IPS-NIHi11 (cell line): ENCODE results near the gene KIF23.

ENCODE experiments used
- DNase-seq: peaks from one replicate; pipeline ENCODE4 v3.0.0; 2012; ENCODE audit warnings: mixed read lengths, low spot score

Gene KIF23

DNA sequence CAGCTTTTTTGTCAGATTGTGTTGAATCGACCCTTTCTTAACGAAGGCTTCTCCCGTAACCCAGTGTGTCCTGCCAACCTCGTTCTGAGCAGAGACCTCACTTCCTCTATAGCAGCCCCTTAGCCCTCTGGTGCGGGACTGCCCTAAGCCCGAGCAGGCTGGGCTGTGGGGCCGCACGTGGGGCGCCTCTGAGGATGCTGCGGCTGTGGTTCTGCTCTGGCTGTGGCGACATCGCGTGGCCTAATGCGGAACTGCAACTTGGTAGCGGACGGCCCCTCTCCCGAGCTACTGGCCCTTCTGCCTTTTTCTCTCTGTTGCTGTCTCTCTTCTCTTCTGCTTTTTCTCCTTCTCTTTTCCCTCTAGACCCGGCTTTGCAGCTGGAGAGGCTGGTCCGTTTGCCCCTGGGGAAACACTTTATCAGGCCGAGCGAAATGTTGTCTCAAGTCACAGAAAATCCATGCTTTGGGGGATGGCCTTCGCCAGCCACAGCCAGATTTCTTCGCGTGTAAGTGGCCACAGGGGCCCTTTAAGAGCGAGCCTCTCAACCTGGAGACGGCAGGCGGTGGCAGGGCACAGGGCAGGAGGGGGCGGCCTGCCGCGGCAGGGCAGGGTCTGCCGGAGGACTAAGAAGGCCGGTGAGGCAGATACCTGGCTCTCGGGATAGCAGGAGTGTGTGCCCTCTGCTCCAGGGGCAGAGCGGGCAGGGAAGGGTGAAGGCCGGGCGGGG lies 19.4 kb upstream of the KIF23 start:
- peak; percentile 97 for DNase-seq

DNA sequence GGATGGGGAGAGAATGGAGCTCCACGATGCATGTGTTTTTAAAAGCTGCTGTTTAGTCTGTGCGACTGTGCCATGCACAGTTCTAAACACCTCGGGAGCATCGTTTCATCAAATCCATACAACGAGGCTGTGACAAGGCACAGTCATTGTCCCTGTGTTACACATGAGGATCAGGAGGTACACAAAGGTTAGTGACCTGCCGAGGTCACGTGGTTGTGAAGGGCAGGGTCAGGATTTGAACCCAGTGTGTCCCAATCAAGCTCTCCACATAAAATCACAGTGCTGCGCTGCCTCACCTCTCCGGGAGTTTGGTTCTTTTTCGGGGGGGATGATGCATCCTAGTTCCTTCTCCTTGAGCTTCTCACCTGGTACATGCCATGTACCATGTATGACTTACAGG lies 18.7 kb upstream of the KIF23 start:
- DNase-seq = no peak

DNA sequence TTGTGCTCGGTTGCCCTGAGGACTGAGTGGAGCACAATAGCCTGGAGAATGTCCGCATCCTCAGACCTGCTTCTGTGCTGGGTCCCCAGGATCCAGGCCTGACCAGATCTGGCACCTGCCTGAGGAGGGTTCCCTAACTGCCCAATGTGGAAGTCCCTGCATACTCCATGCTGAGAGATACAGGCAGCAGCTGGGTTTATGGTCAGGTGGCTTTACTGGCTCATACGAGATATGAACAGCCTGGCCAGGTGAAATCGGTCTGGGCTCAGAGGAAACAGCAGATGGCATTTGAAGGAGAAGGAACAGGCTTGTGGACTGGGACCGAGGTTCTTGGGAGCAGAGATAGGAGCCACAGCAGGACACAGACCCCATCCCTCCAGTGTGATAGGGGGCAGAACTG lies 18.2 kb upstream of the KIF23 start:
- DNase-seq = no peak

DNA sequence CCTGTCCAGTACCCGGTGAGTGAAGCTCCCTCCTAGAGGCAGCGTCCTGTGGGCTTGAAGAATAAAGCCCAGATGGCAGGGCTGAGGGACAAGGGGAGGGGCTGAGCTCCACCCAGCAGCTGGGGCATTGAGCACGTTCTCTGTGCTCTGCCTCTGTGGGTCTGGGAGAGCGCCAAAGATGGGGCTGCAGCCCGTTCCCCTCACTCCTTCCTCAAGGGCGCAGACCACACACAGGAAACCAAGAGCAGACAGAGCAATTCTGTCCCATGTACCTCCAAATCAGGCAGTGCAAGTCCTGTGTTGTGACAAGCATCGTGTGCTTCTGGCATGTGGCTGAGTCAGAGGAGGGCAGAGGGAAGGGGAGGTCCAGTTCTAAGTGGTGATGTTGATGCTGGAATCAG lies 15.7 kb upstream of the KIF23 start:
- DNase-seq = no peak

DNA sequence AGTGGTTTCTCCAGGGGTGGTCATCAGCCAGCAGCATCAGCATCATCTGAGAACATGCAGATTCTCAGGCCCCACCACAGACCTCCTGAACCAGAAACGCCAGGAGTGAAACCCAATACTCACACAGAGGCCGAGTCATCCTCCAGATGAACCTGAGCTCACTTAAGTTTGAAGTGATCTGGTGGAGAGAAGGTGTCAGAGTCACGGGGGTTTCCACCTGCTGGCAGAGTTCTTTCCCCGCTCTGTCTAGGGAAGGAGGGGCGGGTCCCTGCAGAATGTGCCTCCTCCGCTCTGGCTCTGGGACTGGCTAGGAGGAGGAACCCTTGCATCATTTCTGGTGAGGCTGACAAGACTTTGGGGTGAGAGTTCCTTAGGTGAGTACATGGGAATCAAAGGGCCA lies 13.3 kb upstream of the KIF23 start:
- no peak for DNase-seq

DNA sequence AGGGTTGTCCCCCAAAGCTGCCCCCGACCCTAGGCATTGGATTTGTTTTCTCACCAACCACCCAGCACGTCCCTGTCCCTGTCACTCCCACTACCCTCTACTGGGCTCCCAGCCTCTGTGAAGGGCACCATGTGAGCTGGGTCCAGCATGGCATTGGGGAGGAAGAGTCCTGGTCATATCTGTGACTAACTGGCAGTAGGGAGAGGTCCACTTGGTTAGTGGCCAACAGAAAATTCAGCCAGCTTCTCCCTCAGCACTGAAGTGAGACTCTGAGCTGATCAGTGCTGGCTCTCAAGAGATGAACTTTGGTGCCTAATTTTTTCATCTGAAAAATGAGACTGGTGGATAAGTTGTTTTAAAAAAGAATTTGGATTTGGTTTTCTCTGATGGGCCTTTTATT lies 11.3 kb upstream of the KIF23 start:
- no peak for DNase-seq

GRCh38 chr15:69403594-69403993 lies 10.6 kb upstream of the KIF23 start:
- no peak for DNase-seq

DNA sequence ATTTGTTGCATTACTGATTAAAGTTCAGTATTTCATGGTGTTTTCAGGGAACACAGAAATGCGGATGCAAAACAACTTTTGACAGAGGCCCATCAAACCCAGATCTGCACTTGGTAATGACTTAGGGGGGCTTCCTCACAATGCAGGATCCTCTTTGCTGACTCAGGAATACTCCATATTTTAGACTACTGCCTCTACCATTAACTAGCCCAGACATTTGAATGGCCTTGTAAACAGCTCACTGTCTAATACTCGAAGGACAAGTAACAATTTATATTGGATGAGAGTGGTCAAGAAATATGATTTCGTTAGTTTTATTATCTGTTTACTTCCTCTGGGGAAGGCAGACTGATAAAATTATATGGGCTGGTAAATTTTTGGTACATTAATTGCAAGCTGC lies 9.0 kb upstream of the KIF23 start:
- DNase-seq = no peak

- no peak for DNase-seq
Observed at GRCh38 chr15:69407719-69408400, 6.3 kb upstream of the KIF23 start.

DNA sequence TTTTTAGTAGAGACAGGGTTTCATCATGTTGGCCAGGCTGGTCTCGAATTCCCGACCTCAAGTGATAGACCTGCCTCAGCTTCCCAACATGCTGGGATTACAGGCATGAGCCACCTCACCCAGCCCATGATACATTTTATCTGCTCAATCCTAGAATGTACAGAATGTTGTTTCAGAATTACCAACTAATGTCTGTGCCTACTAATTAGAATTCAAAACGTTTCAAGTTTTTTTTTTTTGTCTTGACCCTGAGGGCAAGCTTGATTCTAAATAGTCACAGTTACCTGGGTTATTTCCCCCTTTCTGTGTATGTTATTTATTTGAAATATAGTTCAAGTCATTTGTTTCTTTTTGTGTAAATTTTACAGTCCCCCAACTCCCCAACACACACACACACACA lies 5.3 kb upstream of the KIF23 start:
- no peak for DNase-seq

- peak; percentile 66 for DNase-seq
Observed at GRCh38 chr15:69410248-69410874, 3.8 kb upstream of the KIF23 start.

GRCh38 chr15:69412274-69412673 lies 1.9 kb upstream of the KIF23 start:
- DNase-seq = no peak

GRCh38 chr15:69412701-69413100 lies 1.4 kb upstream of the KIF23 start:
- no peak for DNase-seq

DNA sequence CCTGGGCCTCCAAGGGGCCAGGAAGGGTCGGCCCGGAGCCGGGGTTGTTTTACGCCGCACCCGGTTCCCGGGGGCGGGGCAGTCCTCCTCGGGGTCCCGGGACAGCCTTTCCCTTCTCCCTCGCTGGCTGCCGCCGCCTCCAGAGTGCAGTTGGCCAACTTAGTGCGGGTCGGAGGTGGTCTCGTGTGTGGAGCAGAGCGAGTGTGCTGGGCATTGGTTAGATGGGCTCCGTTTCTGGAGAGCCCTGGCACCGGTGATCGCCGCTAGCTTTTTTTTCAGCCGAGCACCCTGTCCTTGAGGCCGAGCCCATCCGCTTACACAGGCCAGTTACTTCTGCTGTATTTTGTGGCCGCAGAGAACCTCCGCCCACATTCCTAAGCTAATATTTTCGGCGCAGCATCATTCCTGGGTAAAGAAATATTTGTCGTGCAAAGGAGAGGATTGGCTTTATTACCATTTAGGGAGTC lies 585 bp downstream of the KIF23 start:
- peak; percentile 72 for DNase-seq

DNA sequence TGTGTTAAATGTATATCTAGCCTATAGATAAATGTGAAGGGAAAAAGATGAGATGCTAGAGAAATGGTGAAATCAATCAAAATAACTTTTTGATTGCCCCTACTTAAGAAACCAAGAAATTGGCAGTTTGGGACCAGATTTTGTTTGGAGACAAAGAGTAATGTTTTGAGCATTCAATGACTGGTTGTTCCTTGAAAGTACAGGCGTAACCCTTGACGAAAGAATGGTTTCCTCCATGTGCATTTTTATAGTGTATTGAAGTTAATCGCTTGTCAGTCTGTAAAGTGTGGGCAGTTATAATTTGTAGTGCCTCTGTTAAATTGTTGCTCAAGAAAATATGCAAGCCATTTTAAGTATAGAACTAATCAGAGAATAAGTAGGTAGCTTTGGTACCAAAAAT lies 1.2 kb downstream of the KIF23 start:
- no peak for DNase-seq

DNA sequence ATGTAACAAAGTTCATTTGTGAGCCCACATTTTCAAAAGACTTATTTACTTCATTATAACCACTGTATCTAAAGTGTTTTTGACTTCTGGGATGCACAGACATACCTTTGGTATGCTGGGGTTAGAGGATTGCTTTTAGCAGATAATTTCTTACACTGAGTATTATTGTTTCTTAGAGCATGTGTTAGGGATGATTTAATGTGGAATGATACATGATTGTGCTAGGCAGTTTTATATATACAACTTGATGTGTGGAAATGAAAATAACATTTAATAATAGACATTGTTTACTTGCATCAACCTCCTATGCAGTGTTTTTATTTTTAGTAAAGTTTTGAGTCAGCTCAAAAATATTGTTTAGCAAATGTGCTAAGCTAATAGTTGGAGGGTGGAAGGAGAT lies 3.4 kb downstream of the KIF23 start:
- no peak for DNase-seq

DNA sequence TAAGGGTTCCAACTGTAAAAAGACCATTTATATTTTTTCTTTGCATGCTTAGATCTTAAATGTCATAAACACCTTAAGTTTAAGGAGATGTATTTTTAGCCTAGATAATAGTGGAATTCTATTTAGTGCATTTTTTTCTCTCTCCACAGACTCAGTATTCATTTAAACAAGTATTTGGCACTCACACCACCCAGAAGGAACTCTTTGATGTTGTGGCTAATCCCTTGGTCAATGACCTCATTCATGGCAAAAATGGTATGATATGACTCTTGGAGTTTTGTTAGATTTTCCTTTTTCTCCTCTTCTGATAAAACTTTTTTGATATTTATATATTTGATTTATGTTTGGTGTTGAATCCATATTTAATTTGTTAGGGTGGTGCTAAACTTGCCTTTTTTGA lies 7.3 kb downstream of the KIF23 start:
- no peak for DNase-seq

DNA sequence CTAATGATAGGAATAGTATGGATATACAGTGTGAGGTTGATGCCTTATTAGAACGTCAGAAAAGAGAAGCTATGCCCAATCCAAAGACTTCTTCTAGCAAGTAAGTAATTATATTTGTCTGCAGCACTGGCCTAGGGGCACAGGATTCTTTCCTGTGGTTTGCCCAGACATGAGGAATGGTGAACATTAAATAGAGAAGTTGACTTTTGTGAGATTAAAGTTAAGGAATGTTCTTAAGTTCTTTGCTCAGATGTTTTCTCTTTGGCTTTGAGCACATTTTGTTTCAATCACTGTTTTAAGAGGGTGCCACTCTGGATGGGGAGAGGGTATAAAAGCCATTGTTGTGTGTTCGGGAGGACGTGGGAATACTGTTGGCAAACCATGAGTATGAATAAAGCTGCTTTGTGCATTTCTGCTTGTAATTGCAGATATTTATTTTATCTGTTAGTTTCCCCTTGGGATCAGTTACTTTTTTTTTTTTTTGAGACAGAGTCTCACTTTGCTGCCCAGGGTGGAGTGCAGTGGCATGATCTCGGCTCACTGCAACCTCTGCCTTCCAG lies 8.3 kb downstream of the KIF23 start:
- no peak for DNase-seq

- DNase-seq = no peak
Observed at GRCh38 chr15:69424001-69424400, 9.9 kb downstream of the KIF23 start.

GRCh38 chr15:69424748-69425413 lies 10.7 kb downstream of the KIF23 start:
- DNase-seq = no peak

DNA sequence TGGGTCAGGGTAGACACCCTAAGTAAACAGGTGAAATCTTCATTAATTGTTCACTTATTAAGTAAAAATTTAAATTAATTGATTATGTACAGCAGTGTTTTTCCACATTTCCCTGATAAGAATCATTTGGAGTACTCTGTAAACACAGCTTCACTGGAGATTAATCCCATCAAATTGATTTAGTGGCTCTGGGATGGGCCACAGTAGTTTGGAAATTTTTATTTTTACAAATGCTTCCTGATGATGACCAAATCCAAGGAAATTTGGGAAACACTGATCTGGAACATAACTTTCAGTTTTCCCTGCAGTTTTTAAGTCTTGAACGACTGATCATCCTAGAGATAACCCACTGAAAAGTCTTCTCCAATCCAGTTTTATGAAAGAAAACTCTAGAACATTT lies 19.7 kb downstream of the KIF23 start:
- DNase-seq = no peak

GRCh38 chr15:69434238-69434637 lies 20.1 kb downstream of the KIF23 start:
- DNase-seq = no peak

- no peak for DNase-seq
Observed at GRCh38 chr15:69434679-69435078, 20.5 kb downstream of the KIF23 start.
